ENCODE results near the gene IL1F10. TPM values are rescaled to one million over a fixed set of nuclear protein-coding genes. Genes with fewer than 3 reads are reported as not detected.

Gene IL1F10
- total and polyA plus RNA-seq, 2 donors (not counting 3 experiments of a cell fraction or from before 2014, with no cell fraction given), result not detected

- Histone ChIP-seq H3K79me2 (ENCODE audit: control insufficient read depth, insufficient read depth, low read length) (no peaks in the 10 kb centered on the region), H2AFZ (ENCODE audit: low read depth, low read length) (no peak overlapping the region), H3K36me3 (ENCODE audit: control insufficient read depth in 2 of 2, extremely low read depth in 1 of 2, insufficient read depth in 2 of 2, low read length in 2 of 2) (no peaks in the 10 kb centered on the region), H4K20me1 (replicated peaks; ENCODE audit: control insufficient read depth, extremely low read depth, insufficient read depth, low read length) (no peaks in the 10 kb centered on the region), H3K27me3 (ENCODE audit: control insufficient read depth in 2 of 2, insufficient read depth in 2 of 2, low read length in 2 of 2) (no peaks in the 10 kb centered on the region), H3K27ac (ENCODE audit: insufficient read depth, low read depth, low read length) (no peak overlapping the region), H3K4me3 (replicated peaks in 1 of 3; ENCODE audit: insufficient read depth in 1 of 3, low read depth in 1 of 3, low read length in 3 of 3) (no peak overlapping the region), H3K9me1 (replicated peaks; ENCODE audit: control insufficient read depth, extremely low read depth, insufficient read depth, low read length) (no peaks in the 10 kb centered on the region), H3K9me3 (replicated peaks; ENCODE audit: control insufficient read depth, insufficient read depth, low read length) (no peaks in the 10 kb centered on the region), H3K9ac (replicated peaks; ENCODE audit: extremely low read depth, insufficient read depth, low read length) (no peak overlapping the region), H3K4me1 (ENCODE audit: control insufficient read depth, extremely low read depth, insufficient read depth, low read length) (no peaks in the 10 kb centered on the region), H3K4me2 (ENCODE audit: insufficient read depth, low read length) (no peak overlapping the region)
- DNase-seq (ENCODE audit: low read depth, low spot score) (no peak), FAIRE-seq (no peak)
- ChIA-PET CTCF (no interaction called here), POLR2A (no interaction called here)
- dilution Hi-C loops (cut with MboI; ENCODE audit: extremely low pct_ligation_motif_present, low sequenced_read_pairs) (no loop called here), intact Hi-C loops (cut with micrococcal nuclease) (no loop called here)
- no peak for TF ChIP-seq EZH2 (IDR thresholded peaks at IDR 0.05; ENCODE audit: borderline replicate concordance, low read depth, low read length, severe bottlenecking)
- TF ChIP-seq FOS (IDR thresholded peaks at IDR 0.05; ENCODE audit: borderline replicate concordance, insufficient read depth, low read length), result no peak
- no peak for TF ChIP-seq POLR2AphosphoS5 (IDR thresholded peaks at IDR 0.05; ENCODE audit: insufficient read depth, low read depth, low read length)
- no peak for TF ChIP-seq JUN (IDR thresholded peaks at IDR 0.05; ENCODE audit: borderline replicate concordance, insufficient read depth, insufficient read length, low read depth)
- TF ChIP-seq MAX (IDR thresholded peaks at IDR 0.05; ENCODE audit: insufficient read depth, insufficient read length), result no peak
- TF ChIP-seq GATA2 (IDR thresholded peaks at IDR 0.05; ENCODE audit: insufficient read depth, insufficient read length, low read depth, low read length), result no peak
- no peak for TF ChIP-seq CTCF (IDR thresholded peaks at IDR 0.05; ENCODE audit: extremely low read depth in 1 of 2, insufficient read depth in 1 of 2, low read depth in 1 of 2, low read length in 2 of 2)
- TF ChIP-seq POLR2A (IDR thresholded peaks at IDR 0.05; ENCODE audit: low read depth, low read length), result no peak
- no peak for TF ChIP-seq MYC (IDR thresholded peaks at IDR 0.05; ENCODE audit: low read depth, low read length)
- BruUV-seq (replicated peaks), result no TSS peak
Observed at GRCh38 chr2:113050921-113051895, 16.6 kb upstream of the IL1F10 start.

Measured in endothelial cell of umbilical vein (primary cell).